Aorta (tissue), 5 donors: ENCODE measurements around the gene PPP6R3. TPM values are rescaled to one million over a fixed set of nuclear protein-coding genes. Genes with fewer than 3 reads are reported as not detected.
"Not testable (repeated sequence)": the region's sequence is repeated elsewhere in the genome, so short reads cannot be mapped to it uniquely, and the experiment has no call there.

Experiments
- ATAC-seq: fragments of 200-7000 bp; cut with Tn5 transposase; one replicate; pipeline ENCODE4 v1.9.1; 2022; ENCODE audit warnings: moderate library complexity; ENCODE audit not compliant: low FRiP score
- DNase-seq, 2 donors: peaks; one replicate each; pipeline ENCODE4 v3.0.0-alpha.2; 2020
- H3K27ac ChIP-seq, 2 donors: one replicate each; pipeline ENCODE4 v1.5.1; 2013; ENCODE audit warnings: low read length in 2 of 2, mild to moderate bottlenecking in 2 of 2, moderate library complexity in 2 of 2, control low read depth in 1 of 2, inconsistent platforms in 1 of 2, low read depth in 1 of 2
- H3K27me3 ChIP-seq, 2 donors: one replicate each; pipeline ENCODE4 v1.6.1; 2013; ENCODE audit warnings: control low read depth in 1 of 2, low read length in 1 of 2, mild to moderate bottlenecking in 1 of 2, moderate library complexity in 1 of 2; ENCODE audit not compliant: insufficient read depth in 2 of 2, control insufficient read depth in 1 of 2
- H3K36me3 ChIP-seq, 2 donors: one replicate each; pipeline ENCODE4 v1.6.1; 2013; ENCODE audit warnings: control low read depth in 1 of 2, low read length in 1 of 2, mild to moderate bottlenecking in 1 of 2; ENCODE audit not compliant: insufficient read depth in 2 of 2, control insufficient read depth in 1 of 2
- H3K4me1 ChIP-seq, 2 donors: one replicate each; pipeline ENCODE4 v1.6.1; 2013; ENCODE audit warnings: low read length in 2 of 2, control low read depth in 1 of 2, mild to moderate bottlenecking in 1 of 2, moderate library complexity in 1 of 2; ENCODE audit not compliant: insufficient read depth in 2 of 2, control insufficient read depth in 1 of 2
- H3K4me3 ChIP-seq, 2 donors: one replicate each; pipeline ENCODE4 v1.5.1; 2013; ENCODE audit warnings: low read length in 2 of 2, control low read depth in 1 of 2, mild to moderate bottlenecking in 1 of 2
- H3K9me3 ChIP-seq: one replicate; pipeline ENCODE4 v1.6.1; 2013; ENCODE audit warnings: mild to moderate bottlenecking, low read length; ENCODE audit not compliant: control insufficient read depth
- WGBS, 2 donors: extraction: QIAGEN DNeasy Blood & Tissue Kit; methylation state at CpG; one replicate each; pipeline ENCODE4 v1.1.7; 2013; 5-methylcytosine and 5-hydroxymethylcytosine counted together
- intact Hi-C, 2 donors: fragments of 100-400 bp; cut with DNase I; formaldehyde crosslinking; loops; one replicate each; pipeline versions ENCODE4 v1.14.2 to v1.15.0; 2022
- polyA plus RNA-seq, 2 donors: library from polyadenylated mRNA; stranded (reverse); fragments of 200-250 nt; gene quantifications; one replicate each; pipeline ENCODE4 v1.2.3, GENCODE V29; 2013
- total RNA-seq, 2 donors: library from RNA; stranded (reverse); fragmentation: NEBNext Ultra II Directional; extraction: Animal tissue kit (Norgen Biotek cat#: 25700); gene quantifications; one replicate each; pipeline ENCODE4 v1.2.1, GENCODE V29; 2021
- donor health status: healthy with polysubstance abuse.
- donor health status: Bipolar disorder and iron deficiency.
- donor health status: DM: no; HTN: no; CAD: no.
- donor health status: DM: no; HTN: no; CAD: no.
- donor health status: DM: yes; HTN: yes; CAD: no.

PPP6R3 gene
- total and polyA plus RNA-seq, 4 donors = 18.8 to 109 (median 65.4) TPM

DNA sequence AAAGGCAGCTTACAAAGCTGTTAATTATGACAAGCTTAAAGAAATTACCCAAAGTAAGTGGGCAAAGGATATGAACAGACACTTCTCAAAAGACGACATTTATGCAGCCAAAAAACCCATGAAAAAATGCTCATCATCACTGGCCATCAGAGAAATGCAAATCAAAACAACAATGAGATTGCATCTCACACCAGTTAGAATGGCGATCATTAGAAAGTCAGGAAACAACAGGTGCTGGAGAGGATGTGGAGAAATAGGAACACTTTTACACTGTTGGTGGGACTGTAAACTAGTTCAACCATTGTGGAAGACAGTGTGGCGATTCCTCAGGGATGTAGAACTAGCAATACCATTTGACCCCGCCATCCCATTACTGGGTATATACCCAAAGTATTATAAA, 164.5 kb downstream of the PPP6R3 start:
- ATAC-seq, H3K36me3 ChIP-seq, H3K4me1 ChIP-seq, DNase-seq, H3K27ac ChIP-seq, H3K4me3 ChIP-seq, H3K9me3 ChIP-seq, intact Hi-C loops, H3K27me3 ChIP-seq: not testable (repeated sequence)
- WGBS, 2 donors = 94 to 95% methylated on average over 4 of the region's 4 CpGs

DNA sequence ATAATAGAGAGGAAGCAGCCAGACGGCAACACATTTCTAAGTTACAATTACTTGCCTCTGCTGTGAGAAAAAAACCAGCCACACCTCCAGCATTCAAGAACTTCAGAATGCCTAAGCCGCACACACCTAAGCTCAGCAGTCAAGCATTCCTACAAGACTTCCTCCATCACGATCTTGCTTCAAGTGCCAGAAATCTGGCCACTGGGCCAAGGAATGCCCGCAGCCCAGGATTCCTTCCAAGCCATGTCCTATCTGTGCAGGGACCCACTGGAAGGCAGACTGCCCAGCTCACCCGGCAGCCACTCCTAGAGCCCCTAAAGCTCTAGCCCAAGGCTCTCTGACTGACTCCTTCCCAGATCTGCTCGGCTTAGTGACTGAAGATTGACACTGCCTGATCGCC, 165.7 kb downstream of the PPP6R3 start:
- not testable (repeated sequence) for ATAC-seq

DNA sequence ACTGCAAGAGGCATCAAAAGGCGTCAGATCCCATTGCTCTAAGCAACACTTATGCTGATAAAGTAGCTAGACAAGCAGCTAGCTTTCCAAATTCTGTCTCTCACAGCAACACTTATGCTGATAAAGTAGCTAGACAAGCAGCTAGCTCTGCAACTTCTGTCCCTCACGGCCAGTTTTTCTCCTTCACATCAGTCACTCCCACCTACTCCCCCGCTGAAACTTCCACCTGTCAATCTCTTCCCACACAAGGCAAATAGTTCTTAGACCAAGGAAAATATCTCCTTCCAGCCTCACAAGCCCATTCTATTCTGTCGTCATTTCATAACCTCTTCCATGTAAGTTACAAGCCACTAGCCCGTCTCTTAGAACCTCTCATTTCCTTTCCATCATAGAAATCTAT, 168.3 kb downstream of the PPP6R3 start:
- intact Hi-C loops, H3K4me1 ChIP-seq, H3K4me3 ChIP-seq, DNase-seq, ATAC-seq, H3K9me3 ChIP-seq, H3K36me3 ChIP-seq, H3K27me3 ChIP-seq, H3K27ac ChIP-seq: not testable (repeated sequence)
- 26 to 38% methylated on average over 5 of the region's 5 CpGs for WGBS, 2 donors

More for the DNA sequence above, 165.7 kb downstream of the PPP6R3 start:
- H3K9me3 ChIP-seq, H3K4me3 ChIP-seq, H3K4me1 ChIP-seq, H3K36me3 ChIP-seq, H3K27me3 ChIP-seq, DNase-seq, intact Hi-C loops, H3K27ac ChIP-seq: not testable (repeated sequence)
- WGBS, 2 donors = 85 to 86% methylated on average over 7 of the region's 7 CpGs

DNA sequence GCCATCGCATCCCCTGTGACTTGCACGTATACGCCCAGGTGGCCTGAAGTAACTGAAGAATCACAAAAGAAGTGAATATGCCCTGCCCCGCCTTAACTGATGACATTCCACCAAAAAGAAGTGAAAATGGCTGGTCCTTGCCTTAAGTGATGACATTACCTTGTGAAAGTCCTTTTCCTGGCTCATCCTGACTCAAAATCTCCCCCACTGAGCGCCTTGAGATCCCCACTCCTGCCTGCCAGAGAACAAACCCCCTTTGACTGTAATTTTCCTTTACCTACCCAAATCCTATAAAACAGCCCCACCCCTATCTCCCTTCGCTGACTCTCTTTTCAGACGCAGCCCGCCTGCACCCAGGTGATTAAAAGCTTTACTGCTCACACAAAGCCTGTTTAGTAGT, 171.8 kb downstream of the PPP6R3 start:
- 92 to 95% methylated on average over 8 of the region's 8 CpGs for WGBS, 2 donors
- H3K9me3 ChIP-seq, H3K36me3 ChIP-seq, ATAC-seq, H3K27ac ChIP-seq, H3K4me1 ChIP-seq, H3K27me3 ChIP-seq, DNase-seq, intact Hi-C loops, H3K4me3 ChIP-seq: not testable (repeated sequence)

DNA sequence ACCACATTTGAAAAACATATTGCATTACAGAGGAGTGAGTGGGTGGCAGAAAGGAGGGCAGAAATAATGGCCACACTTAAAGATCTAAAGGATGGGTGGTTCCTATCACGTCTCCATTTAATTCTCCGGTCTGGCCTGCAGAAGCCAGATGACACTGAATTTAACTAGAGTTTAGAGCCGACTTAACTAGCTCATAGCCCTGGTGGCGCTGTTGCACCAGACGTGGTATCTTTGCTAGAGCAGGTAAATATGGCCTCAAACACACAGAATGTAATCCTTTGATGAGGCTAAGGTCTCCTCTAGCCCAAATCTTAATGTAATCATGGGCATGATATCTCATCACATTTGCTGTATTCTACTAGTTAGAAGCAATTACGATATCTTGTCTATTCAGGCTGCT, 172.2 kb downstream of the PPP6R3 start:
- no peak overlapping the region for H3K27ac ChIP-seq
- intact Hi-C loops = no loop called here
- H3K4me3 ChIP-seq = no peak overlapping the region
- H3K36me3 ChIP-seq = no peaks in the 10 kb centered on the region
- no peaks in the 10 kb centered on the region for H3K4me1 ChIP-seq
- 60 to 71% methylated on average over 6 of the region's 6 CpGs for WGBS, 2 donors
- no peak for ATAC-seq
- H3K9me3 ChIP-seq = no peaks in the 10 kb centered on the region
- no peaks in the 10 kb centered on the region for H3K27me3 ChIP-seq
- no peak for DNase-seq

DNA sequence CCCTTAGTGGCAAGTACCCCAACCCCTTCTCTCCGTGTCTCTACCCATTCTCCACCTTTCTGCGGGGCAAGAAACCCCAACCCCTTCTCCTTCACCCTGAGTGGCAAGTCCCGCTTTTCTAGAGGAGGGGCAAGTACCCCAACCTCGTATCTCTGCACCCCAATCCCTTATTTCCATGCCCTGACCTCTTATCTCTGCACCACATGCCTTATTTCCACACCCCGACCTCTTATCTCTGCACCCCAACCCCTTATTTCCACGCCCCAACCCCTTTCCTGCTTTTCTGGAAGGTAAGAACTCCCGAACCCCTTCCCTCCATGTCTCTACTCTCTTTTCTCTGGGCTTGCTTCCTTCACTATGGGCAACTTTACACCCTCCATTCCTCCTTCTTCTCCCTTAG, 174.1 kb downstream of the PPP6R3 start:
- H3K9me3 ChIP-seq, H3K4me1 ChIP-seq, ATAC-seq, H3K4me3 ChIP-seq, H3K36me3 ChIP-seq, H3K27me3 ChIP-seq, H3K27ac ChIP-seq, DNase-seq, intact Hi-C loops: not testable (repeated sequence)
- 83 to 87% methylated on average over 7 of the region's 7 CpGs for WGBS, 2 donors

DNA sequence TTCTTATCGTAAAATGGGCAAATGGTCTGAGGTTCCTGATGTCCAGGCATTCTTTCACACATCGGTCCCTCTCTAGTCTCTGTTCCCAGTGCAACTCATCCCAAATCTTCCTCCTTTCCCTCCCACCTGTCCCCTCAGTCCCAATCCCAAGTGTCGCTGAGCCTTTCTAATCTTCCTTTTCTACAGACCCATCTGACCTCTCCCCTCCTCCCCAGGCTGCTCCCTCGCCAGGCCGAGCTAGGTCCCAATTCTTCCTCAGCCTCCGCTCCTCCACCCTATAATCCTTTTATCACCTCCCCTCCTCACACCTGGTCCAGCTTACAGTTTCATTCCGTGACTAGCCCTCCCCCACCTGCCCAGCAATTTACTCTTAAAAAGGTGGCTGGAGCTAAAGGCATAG, 174.6 kb downstream of the PPP6R3 start:
- H3K27ac ChIP-seq, H3K9me3 ChIP-seq, ATAC-seq, H3K4me3 ChIP-seq, H3K4me1 ChIP-seq, DNase-seq, intact Hi-C loops, H3K36me3 ChIP-seq, H3K27me3 ChIP-seq: not testable (repeated sequence)
- WGBS, 2 donors = 78 to 80% methylated on average over 6 of the region's 7 CpGs

DNA sequence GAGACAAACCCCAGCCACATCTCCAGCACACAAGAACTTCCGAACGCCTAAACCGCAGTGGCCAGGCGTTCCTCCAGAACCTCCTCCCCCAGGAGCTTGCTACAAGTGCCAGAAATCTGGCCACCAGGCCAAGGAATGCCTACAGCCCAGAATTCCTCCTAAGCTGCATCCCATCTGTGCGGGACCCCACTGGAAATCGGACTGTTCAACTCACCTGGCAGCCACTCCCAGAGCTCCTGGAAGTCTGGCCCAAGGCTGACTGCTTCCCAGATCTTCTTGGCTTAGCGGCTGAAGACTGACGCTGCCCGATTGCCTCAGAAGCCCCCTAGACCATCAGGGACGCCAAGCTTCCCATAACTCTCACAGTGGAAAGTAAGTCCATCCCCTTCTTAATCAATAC, 175.3 kb downstream of the PPP6R3 start:
- H3K27me3 ChIP-seq, intact Hi-C loops, DNase-seq, ATAC-seq, H3K36me3 ChIP-seq, H3K27ac ChIP-seq, H3K4me3 ChIP-seq, H3K4me1 ChIP-seq, H3K9me3 ChIP-seq: not testable (repeated sequence)
- 74 to 85% methylated on average over 10 of the region's 10 CpGs for WGBS, 2 donors

DNA sequence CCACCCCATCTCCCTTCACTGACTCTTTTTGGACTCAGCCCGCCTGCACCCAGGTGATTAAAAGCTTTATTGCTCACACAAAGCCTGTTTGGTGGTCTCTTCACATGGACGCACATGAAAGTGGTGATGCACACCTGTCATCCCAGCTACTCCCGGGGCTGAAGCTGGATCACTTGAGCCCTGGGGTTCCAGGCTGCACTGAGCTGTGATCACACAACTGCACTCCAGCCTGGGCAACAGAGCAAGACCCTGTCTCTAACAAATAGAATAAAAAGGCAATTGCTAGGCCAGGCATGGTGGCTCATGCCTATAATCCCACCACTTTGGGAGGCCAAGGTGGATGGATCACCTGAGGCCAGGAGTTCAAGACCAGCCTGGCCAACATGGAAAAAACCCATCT, 178.8 kb downstream of the PPP6R3 start:
- H3K4me1 ChIP-seq, ATAC-seq, H3K27ac ChIP-seq, DNase-seq, H3K27me3 ChIP-seq, H3K36me3 ChIP-seq, H3K4me3 ChIP-seq, H3K9me3 ChIP-seq, intact Hi-C loops: not testable (repeated sequence)
- 83 to 89% methylated on average over 3 of the region's 3 CpGs for WGBS, 2 donors
